ENCODE data around the gene CPTP.

CPTP gene

GRCh38 chr1:1346501-1346890, 21.9 kb downstream of the CPTP start:
- TF ChIP-seq CTCF (conservative IDR thresholded peaks at IDR 0.05; ENCODE audit: low read depth, low read length): no peak
- H3K4me3 ChIP-seq (ENCODE audit: low read depth, low read length): no peak overlapping the region

DNA sequence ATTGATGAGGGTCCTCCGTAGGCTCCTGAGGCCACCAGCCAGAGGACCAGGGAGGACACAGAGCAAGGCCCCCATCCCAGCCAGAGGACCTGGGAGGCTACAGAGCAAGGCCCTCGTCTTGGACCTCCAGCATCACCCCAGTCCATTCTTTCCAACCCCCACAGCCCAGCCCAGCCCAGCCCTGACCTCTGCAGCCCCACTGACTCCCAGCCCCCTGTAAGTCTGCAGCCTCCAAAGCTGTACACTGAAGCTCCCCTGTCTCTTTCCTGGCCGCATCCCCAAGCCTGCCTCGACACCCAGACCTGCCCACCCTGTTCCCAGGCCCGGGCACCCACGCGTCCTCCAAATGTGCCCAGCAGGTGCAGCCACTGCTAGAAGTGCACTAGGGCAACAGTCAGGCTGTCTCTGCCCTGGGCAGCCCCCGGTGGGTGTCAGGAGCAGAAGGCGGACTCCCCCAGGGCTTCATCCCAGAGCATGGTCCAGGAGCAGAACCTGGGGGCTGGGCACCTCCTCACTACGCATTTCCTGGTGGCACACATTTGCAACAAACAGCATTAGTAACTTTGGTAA, 22.5 kb downstream of the CPTP start:
- DNase-seq (ENCODE audit: low read depth): no peak
- TF ChIP-seq CTCF (conservative IDR thresholded peaks at IDR 0.05; ENCODE audit: low read depth, low read length): no peak
- H3K4me3 ChIP-seq (ENCODE audit: low read depth, low read length): peak overlapping the region; percentile 70

More at GRCh38 chr1:1346501-1346890, 21.9 kb downstream of the CPTP start:
- DNase-seq (ENCODE audit: low read depth): no peak

DNA sequence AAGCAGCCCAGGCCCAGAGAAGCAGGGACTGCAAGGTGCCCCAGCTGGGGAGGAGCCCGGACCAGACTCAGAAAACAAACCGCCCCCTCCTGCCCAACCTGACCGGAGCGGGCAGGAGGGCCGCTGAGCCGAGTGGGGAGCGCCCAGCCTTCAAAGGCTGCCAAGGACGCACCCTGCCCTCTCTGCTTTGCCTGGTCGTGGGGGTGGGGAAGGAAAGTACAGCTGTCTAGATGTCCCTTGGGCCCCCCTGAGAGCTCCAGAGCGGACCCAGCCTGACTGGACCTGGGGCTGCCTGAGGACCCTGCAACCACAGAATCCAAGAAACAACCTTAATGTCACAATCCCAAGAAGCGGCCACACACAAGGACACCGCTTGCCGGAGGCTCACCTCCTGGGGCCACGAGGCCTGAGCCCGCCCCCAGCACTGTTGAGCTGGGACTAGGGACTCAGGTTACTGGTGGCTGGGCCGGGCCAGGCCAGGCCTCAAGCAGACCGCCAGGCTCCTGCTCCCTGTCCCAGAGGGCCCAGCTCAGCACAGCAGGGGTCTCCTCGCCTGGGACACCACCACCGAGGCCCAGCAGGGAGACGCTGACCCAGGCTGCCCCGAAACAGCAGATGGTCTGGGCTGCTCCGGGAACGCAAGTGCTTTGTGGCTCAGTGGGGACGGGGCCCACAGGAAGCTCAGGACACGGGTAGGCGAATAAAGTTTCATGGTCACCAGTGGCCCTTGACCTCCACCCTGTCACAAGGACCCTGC, 23.2 kb downstream of the CPTP start:
- DNase-seq (ENCODE audit: low read depth): peak; percentile 54
- no peak for TF ChIP-seq CTCF (conservative IDR thresholded peaks at IDR 0.05; ENCODE audit: low read depth, low read length)
- peak overlapping the region; percentile 70 for H3K4me3 ChIP-seq (ENCODE audit: low read depth, low read length)

GRCh38 chr1:1348420-1349255, 24.0 kb downstream of the CPTP start:
- no peak for TF ChIP-seq CTCF (conservative IDR thresholded peaks at IDR 0.05; ENCODE audit: low read depth, low read length)
- H3K4me3 ChIP-seq (ENCODE audit: low read depth, low read length): peak overlapping the region; percentile 70
- DNase-seq (ENCODE audit: low read depth): peak; percentile 72

DNA sequence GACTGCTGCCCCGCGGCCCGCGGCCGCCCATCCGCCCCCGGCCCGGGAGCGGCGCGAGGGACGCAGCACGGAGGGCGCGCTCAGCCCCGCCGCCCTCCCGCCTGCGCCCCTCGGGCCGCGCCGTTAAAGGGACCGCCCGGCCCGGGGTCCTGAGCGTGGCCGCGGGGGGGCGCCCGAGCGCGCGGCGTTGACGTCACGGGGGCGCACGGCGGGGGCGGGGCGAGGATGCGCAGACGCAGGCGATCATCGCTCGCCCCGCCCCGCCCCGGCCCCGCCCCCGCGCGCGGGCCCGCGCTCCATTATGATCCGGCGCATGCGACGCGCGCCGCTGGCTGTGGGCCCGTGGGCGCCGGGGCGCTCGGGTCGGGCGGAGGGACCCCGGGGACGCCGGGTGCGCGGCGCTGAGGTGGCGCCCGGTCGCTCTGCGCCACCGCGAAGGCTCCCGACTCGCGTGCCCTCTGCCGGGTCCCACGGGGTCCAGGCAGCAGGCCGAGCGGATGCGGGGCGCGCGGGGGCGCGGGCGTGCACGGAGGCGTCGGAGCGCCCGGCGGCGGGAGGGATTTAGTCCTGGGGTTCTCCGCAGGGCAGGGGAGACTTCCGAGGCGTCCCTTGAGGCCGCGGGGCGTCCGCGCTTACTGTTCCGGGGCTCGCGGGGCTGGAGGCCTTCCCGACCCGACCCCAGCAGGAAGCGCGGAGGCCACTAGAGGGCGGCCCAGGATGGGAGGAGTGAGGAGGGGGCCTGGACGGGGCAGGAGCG, 24.8 kb downstream of the CPTP start, which contains the start of gene DVL1:
TSS of gene DVL1 (minus strand) at position 163 of the 757 bp plus-strand sequence. CDS start 353 bp downstream, outside the sequence.
- peak; percentile 54 for TF ChIP-seq CTCF (conservative IDR thresholded peaks at IDR 0.05; ENCODE audit: low read depth, low read length)
- DNase-seq (ENCODE audit: low read depth): peak; percentile 56
- peak within 1 kb of the TSS; percentile 70 for H3K4me3 ChIP-seq (ENCODE audit: low read depth, low read length)

Data from choroid plexus epithelial cell (primary cell).